GM23338 (cell line): ENCODE data around the gene GATAD2A. TPM values are rescaled to one million over a fixed set of nuclear protein-coding genes. Genes with fewer than 3 reads are reported as not detected.

Experiments used
- ATAC-seq: fragments of 200-7000 bp; cut with Tn5 transposase; 3 replicates; pipeline ENCODE4 v1.9.1; 2020
- DNase-seq: peaks from one replicate; pipeline ENCODE4 v3.0.0-alpha.2; 2015; ENCODE audit warnings: low spot score
- H2AFZ ChIP-seq: fragments of 200-600 bp; sonication (generic); 2 replicates; pipeline ENCODE4 v1.8.0; 2016; ENCODE audit warnings: antibody characterized with exemption, mild to moderate bottlenecking, moderate library complexity
- H3F3A ChIP-seq: fragments of 200-600 bp; sonication (generic); replicated peaks from 2 replicates; pipeline ENCODE4 v1.8.0; 2017; ENCODE audit warnings: antibody characterized with exemption, mixed run types, low read depth
- H3K27ac ChIP-seq: fragments of 200-600 bp; sonication (generic); 2 replicates; pipeline ENCODE4 v1.6.1; 2016; ENCODE audit warnings: low read depth
- H3K27me3 ChIP-seq: fragments of 200-600 bp; sonication (generic); 2 replicates; pipeline ENCODE4 v1.8.0; 2016; ENCODE audit warnings: mild to moderate bottlenecking, mixed run types, moderate library complexity; ENCODE audit not compliant: insufficient read depth
- H3K36me3 ChIP-seq: fragments of 200-600 bp; sonication (generic); 2 replicates; pipeline ENCODE4 v1.8.0; 2016; ENCODE audit warnings: mild to moderate bottlenecking; ENCODE audit not compliant: insufficient read depth
- H3K4me1 ChIP-seq: fragments of 200-600 bp; sonication (generic); 2 replicates; pipeline ENCODE4 v1.8.0; 2016; ENCODE audit warnings: mild to moderate bottlenecking, moderate library complexity; ENCODE audit not compliant: insufficient read depth
- H3K4me2 ChIP-seq: fragments of 200-600 bp; sonication (generic); 2 replicates; pipeline ENCODE4 v1.7.1; 2017; ENCODE audit warnings: mixed run types
- H3K4me3 ChIP-seq: fragments of 200-600 bp; sonication (generic); 2 replicates; pipeline ENCODE4 v1.6.1; 2016; ENCODE audit warnings: mixed run types
- H3K79me2 ChIP-seq: fragments of 200-600 bp; sonication (generic); replicated peaks from 2 replicates; pipeline ENCODE4 v1.8.0; 2017; ENCODE audit warnings: mild to moderate bottlenecking; ENCODE audit not compliant: insufficient read depth
- H3K9me2 ChIP-seq: fragments of 200-600 bp; sonication (generic); 2 replicates; pipeline ENCODE4 v1.8.0; 2017; ENCODE audit not compliant: insufficient read depth
- H4K20me1 ChIP-seq: fragments of 200-600 bp; sonication (generic); replicated peaks from 2 replicates; pipeline ENCODE4 v1.8.0; 2017; ENCODE audit warnings: mild to moderate bottlenecking; ENCODE audit not compliant: insufficient read depth
- H3K27ac Mint-ChIP-seq: 2 replicates; pipeline ENCODE4 v1.8.0; 2020; ENCODE audit warnings: inconsistent platforms, mild to moderate bottlenecking, moderate library complexity, mixed read lengths
- H3K27me3 Mint-ChIP-seq: 3 replicates; pipeline ENCODE4 v1.8.0; 2022; ENCODE audit warnings: low read depth, mild to moderate bottlenecking, moderate library complexity, mixed read lengths, inconsistent platforms; ENCODE audit not compliant: insufficient read depth, poor library complexity
- H3K36me3 Mint-ChIP-seq: 3 replicates; pipeline ENCODE4 v1.8.0; 2021; ENCODE audit warnings: low read depth, mild to moderate bottlenecking, inconsistent platforms, moderate library complexity, mixed read lengths
- H3K4me1 Mint-ChIP-seq: 3 replicates; pipeline ENCODE4 v1.8.0; 2020; ENCODE audit warnings: mild to moderate bottlenecking, inconsistent platforms, mixed read lengths
- H3K4me3 Mint-ChIP-seq: 3 replicates; pipeline ENCODE4 v1.8.0; 2021; ENCODE audit warnings: moderate library complexity, mild to moderate bottlenecking, inconsistent platforms, mixed read lengths
- H3K9me3 Mint-ChIP-seq: 3 replicates; pipeline ENCODE4 v1.8.0; 2020; ENCODE audit warnings: moderate library complexity, mild to moderate bottlenecking, inconsistent platforms, mixed read lengths
- CREB1 ChIP-seq: fragments of 250-450 bp; sonication (Bioruptor Pico); IDR thresholded peaks from 2 replicates; pipeline ENCODE4 v1.5.0; 2020; ENCODE audit warnings: low read depth, mild to moderate bottlenecking, moderate library complexity
- EZH2 ChIP-seq: fragments of 200-600 bp; sonication (generic); IDR thresholded peaks from one replicate; pipeline ENCODE4 v1.8.0; 2017; ENCODE audit warnings: antibody characterized with exemption, mild to moderate bottlenecking, low read depth; ENCODE audit not compliant: unreplicated experiment
- EZH2phosphoT487 ChIP-seq: fragments of 200-600 bp; sonication (generic); IDR thresholded peaks from one replicate; pipeline ENCODE4 v1.8.1; 2018; ENCODE audit warnings: antibody characterized with exemption; ENCODE audit not compliant: unreplicated experiment
- NANOG ChIP-seq: IDR thresholded peaks from 2 replicates; pipeline ENCODE4 v1.6.1; 2016; ENCODE audit warnings: antibody characterized with exemption, borderline replicate concordance
- POLR2AphosphoS5 ChIP-seq: IDR thresholded peaks from 2 replicates; pipeline ENCODE4 v1.6.1; 2016; ENCODE audit warnings: antibody characterized with exemption, low read depth
- STAT1 ChIP-seq: IDR thresholded peaks from one replicate; pipeline ENCODE4 v1.6.1; 2016; ENCODE audit warnings: antibody characterized with exemption; ENCODE audit not compliant: unreplicated experiment
- ZNF114 ChIP-seq: fragments of 250-450 bp; sonication (Bioruptor Pico); IDR thresholded peaks from 2 replicates; pipeline ENCODE4 v1.5.0; 2020; ENCODE audit warnings: mild to moderate bottlenecking, moderate library complexity
- ZNF331 ChIP-seq: fragments of 250-450 bp; sonication (Bioruptor Pico); IDR thresholded peaks from 2 replicates; pipeline ENCODE4 v1.5.0; 2020; ENCODE audit warnings: low read depth, mild to moderate bottlenecking, moderate library complexity
- polyA plus RNA-seq: library from polyadenylated mRNA; unstranded; fragments of >200 nt; fragmentation: Nextera tagmentation; extraction: Ambion mirVana; gene quantifications from 2 replicates; pipeline ENCODE4 v1.2.1, GENCODE V29; 2016
- total RNA-seq: library from RNA; depleted of rRNA; stranded (reverse); fragments of >200 nt; shearing (Covaris generic); gene quantifications from 2 replicates; pipeline ENCODE4 v1.2.3, GENCODE V29; 2014
- TF ChIP-seq, protein P1 (sequence below): IDR thresholded peaks from 2 replicates; pipeline ENCODE4 v1.6.1; 2016; ENCODE audit warnings: antibody characterized with exemption
- TF ChIP-seq, protein P2 (sequence below): IDR thresholded peaks from one replicate; pipeline ENCODE4 v1.6.1; 2018; ENCODE audit warnings: antibody characterized with exemption; ENCODE audit not compliant: unreplicated experiment
- TF ChIP-seq, protein P3 (sequence below), 2 experiments: fragments of 200-600 bp in 1 of 2; sonication (generic) in 1 of 2; conservative IDR thresholded peaks; 2 replicates each; pipeline versions ENCODE4 v1.5.1 to v1.6.1; 2016 to 2017; ENCODE audit warnings: antibody characterized with exemption in 2 of 2, low read depth in 2 of 2, mild to moderate bottlenecking in 2 of 2, moderate library complexity in 1 of 2

Gene GATAD2A
- total and polyA plus RNA-seq, 2 experiments from 2014 or later: 40.0 to 151 TPM

DNA sequence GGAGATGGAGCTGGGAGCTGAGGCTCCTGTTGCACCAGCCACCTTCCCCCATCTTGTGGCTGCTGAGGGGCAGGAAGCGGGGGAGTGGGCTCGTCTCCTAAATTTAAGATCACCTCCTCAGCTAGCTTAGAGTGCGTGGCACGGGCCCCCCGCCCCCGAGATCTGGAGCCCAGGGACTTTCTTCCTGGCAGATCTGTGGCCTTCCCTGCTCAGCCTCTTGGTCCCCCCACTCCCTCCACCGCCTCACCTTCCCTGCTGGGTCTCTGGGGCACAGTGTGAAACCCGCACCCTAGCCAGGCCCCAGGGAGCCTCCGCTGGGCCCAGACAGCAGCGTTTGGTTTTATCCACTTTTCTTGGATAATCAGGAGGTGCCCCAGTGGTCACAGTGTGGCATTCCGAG lies 49.0 kb upstream of the GATAD2A start (continued):
- TF ChIP-seq CREB1 (no peak), ZNF331 (CRISPR knock-in tag) (no peak), ZNF114 (CRISPR knock-in tag) (no peak), POLR2AphosphoS5 (no peak)

DNA sequence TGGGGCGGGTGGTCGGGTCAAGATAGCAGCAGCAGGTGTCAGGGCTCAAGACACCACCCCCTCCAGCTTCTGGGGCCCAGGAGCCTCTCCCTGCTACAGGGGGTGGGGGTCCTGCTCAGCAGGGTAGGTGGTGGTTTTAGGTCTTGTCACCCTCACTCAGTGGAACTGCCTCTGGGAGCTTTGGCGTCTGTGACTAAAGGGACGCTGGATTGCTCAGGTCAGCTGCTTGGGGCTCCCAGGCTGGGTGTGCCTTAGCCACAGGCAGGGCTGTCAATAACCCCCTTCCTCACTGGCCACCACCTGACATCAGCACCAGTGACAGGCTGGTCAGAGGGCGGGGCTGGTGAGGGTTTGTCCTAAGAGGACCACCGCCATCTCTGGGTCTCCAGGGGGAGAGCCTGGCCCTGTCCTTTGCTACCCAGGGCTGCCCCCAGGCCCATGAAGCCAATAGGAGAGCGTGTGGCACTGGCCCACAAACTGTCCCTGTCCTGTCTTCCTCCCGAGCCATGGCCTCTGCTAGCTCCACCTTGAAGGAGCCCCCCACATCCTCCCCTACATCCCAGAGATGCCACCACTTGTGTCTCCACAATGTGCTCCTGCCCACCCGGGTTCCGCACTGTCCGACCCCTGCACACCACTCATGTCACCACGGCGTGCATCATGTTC lies 48.4 kb upstream of the GATAD2A start:
- H3K27ac ChIP-seq: no peak overlapping the region
- no peak for DNase-seq
- H3K79me2 ChIP-seq: no peaks in the 10 kb centered on the region
- no peaks in the 10 kb centered on the region for H3K27me3 ChIP-seq
- H3F3A ChIP-seq: 0 out of 2 replicates have a peak, but pooled peaks cover 3% of the 10 kb centered on the region
- H3K4me1 ChIP-seq: no peaks in the 10 kb centered on the region; the same call in 1 of the 2 replicates
- H3K27me3 Mint-ChIP-seq: peaks cover 11% of the 10 kb centered on the region
- no peak overlapping the region for H3K27ac Mint-ChIP-seq
- no peak overlapping the region for H3K4me3 ChIP-seq
- H4K20me1 ChIP-seq: no peaks in the 10 kb centered on the region
- no peak overlapping the region for H3K4me3 Mint-ChIP-seq
- ATAC-seq: no peak
- H3K36me3 ChIP-seq: peaks cover 4% of the 10 kb centered on the region
- H3K4me1 Mint-ChIP-seq: peaks cover 4% of the 10 kb centered on the region
- H3K4me2 ChIP-seq: no peak overlapping the region
- peaks cover 24% of the 10 kb centered on the region for H3K36me3 Mint-ChIP-seq
- H3K9me2 ChIP-seq: no peaks in the 10 kb centered on the region
- H3K9me3 Mint-ChIP-seq: no peaks in the 10 kb centered on the region
- TF ChIP-seq POLR2AphosphoS5 (no peak; the same call in 1 of the 2 replicates), EZH2 (no peak), ZNF331 (CRISPR knock-in tag) (no peak), EZH2phosphoT487 (no peak), STAT1 (no peak), ZNF114 (CRISPR knock-in tag) (no peak), NANOG (no peak)
- TF ChIP-seq, protein P1, sequence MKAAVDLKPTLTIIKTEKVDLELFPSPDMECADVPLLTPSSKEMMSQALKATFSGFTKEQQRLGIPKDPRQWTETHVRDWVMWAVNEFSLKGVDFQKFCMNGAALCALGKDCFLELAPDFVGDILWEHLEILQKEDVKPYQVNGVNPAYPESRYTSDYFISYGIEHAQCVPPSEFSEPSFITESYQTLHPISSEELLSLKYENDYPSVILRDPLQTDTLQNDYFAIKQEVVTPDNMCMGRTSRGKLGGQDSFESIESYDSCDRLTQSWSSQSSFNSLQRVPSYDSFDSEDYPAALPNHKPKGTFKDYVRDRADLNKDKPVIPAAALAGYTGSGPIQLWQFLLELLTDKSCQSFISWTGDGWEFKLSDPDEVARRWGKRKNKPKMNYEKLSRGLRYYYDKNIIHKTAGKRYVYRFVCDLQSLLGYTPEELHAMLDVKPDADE: no peak
- TF ChIP-seq, protein P2, sequence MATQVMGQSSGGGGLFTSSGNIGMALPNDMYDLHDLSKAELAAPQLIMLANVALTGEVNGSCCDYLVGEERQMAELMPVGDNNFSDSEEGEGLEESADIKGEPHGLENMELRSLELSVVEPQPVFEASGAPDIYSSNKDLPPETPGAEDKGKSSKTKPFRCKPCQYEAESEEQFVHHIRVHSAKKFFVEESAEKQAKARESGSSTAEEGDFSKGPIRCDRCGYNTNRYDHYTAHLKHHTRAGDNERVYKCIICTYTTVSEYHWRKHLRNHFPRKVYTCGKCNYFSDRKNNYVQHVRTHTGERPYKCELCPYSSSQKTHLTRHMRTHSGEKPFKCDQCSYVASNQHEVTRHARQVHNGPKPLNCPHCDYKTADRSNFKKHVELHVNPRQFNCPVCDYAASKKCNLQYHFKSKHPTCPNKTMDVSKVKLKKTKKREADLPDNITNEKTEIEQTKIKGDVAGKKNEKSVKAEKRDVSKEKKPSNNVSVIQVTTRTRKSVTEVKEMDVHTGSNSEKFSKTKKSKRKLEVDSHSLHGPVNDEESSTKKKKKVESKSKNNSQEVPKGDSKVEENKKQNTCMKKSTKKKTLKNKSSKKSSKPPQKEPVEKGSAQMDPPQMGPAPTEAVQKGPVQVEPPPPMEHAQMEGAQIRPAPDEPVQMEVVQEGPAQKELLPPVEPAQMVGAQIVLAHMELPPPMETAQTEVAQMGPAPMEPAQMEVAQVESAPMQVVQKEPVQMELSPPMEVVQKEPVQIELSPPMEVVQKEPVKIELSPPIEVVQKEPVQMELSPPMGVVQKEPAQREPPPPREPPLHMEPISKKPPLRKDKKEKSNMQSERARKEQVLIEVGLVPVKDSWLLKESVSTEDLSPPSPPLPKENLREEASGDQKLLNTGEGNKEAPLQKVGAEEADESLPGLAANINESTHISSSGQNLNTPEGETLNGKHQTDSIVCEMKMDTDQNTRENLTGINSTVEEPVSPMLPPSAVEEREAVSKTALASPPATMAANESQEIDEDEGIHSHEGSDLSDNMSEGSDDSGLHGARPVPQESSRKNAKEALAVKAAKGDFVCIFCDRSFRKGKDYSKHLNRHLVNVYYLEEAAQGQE: no peak
- TF ChIP-seq, protein P3, sequence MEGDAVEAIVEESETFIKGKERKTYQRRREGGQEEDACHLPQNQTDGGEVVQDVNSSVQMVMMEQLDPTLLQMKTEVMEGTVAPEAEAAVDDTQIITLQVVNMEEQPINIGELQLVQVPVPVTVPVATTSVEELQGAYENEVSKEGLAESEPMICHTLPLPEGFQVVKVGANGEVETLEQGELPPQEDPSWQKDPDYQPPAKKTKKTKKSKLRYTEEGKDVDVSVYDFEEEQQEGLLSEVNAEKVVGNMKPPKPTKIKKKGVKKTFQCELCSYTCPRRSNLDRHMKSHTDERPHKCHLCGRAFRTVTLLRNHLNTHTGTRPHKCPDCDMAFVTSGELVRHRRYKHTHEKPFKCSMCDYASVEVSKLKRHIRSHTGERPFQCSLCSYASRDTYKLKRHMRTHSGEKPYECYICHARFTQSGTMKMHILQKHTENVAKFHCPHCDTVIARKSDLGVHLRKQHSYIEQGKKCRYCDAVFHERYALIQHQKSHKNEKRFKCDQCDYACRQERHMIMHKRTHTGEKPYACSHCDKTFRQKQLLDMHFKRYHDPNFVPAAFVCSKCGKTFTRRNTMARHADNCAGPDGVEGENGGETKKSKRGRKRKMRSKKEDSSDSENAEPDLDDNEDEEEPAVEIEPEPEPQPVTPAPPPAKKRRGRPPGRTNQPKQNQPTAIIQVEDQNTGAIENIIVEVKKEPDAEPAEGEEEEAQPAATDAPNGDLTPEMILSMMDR (conservative IDR thresholded peaks at IDR 0.05; ENCODE audit: low read depth in 2 of 2): no peak
- H2AFZ ChIP-seq: no peak overlapping the region
